ENCODE measurements around the gene WDR18.

The WDR18 gene

DNA sequence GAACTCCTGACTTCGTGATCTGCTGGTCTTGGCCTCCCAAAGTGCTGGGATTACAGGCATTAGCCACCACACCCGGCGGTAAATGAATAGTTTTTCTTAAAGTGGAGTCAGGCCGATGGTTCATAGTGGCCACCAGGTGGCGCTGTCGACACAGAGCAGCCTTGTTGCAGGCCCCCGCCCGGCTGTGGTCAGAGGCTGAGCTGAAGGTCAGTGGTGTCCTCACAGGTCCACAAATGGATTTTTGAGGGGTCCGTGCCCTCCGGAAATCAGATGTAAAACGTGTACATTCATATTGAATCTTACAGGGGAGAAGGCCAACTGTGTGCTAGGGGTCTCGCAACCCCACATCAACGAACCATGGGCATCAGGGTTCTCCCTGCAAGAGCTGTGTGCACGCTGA lies 13.4 kb upstream of the WDR18 start:
- H3K4me1 Mint-ChIP-seq: no peaks in the 10 kb centered on the region
- DNase-seq (ENCODE audit: low spot score in 2 of 2) (no peak), ATAC-seq (ENCODE audit: low read depth) (no peak)
- H3K27ac Mint-ChIP-seq: peak overlapping the region; percentile 63
- no peak overlapping the region for H3K4me3 Mint-ChIP-seq
- no peaks in the 10 kb centered on the region for H3K27me3 Mint-ChIP-seq
- H3K36me3 Mint-ChIP-seq: peaks cover 28% of the 10 kb centered on the region
- H3K9me3 Mint-ChIP-seq: peaks cover 4% of the 10 kb centered on the region

DNA sequence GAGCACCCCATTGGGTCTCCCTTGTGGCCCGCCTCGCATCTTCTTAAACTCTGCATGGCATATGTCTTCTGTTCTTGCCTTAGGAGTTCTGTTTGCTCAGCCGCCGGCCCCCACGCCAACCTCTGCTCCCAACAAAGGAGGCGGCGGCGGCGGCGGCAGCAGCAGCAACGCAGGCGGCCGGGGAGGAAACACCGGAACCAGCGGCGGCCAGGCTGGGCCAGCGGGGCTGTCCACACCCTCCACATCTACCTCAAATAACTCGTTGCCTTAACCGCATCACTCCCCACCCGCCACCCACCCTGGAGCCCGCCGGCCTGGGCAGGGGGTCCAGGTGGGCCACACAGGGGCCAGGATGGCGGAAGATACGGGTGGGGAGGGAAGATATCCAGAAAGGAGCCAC lies 12.3 kb upstream of the WDR18 start:
- H3K4me3 Mint-ChIP-seq: no peak overlapping the region
- peaks cover 21% of the 10 kb centered on the region for H3K36me3 Mint-ChIP-seq
- no peaks in the 10 kb centered on the region for H3K27me3 Mint-ChIP-seq
- no peaks in the 10 kb centered on the region for H3K4me1 Mint-ChIP-seq
- ATAC-seq (ENCODE audit: low read depth) (no peak), DNase-seq (ENCODE audit: low spot score in 2 of 2) (no peak)
- no peak overlapping the region for H3K27ac Mint-ChIP-seq
- H3K9me3 Mint-ChIP-seq: peaks cover 4% of the 10 kb centered on the region

DNA sequence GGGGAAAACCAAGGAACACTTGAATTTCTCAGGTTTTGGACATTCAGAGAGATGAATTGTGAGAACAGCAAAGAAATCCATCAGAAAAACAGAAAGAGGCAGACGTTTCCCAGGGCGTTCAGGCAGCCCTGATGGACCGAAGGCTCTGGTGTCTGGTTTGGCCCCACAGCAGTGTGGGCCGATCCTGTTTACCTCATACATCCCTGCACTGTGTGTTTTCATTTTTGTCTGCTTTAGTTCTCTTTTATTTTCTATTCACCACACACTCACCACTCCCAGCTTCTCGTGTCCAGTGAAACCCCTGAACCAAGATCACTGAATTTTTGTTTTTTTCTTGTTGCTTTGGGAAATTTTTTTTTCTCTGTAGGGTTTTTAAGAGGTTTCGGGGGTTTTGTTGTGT lies 11.9 kb upstream of the WDR18 start:
- Mint-ChIP-seq H3K27ac (no peak overlapping the region), H3K4me3 (no peak overlapping the region), H3K9me3 (peaks cover 4% of the 10 kb centered on the region), H3K4me1 (no peaks in the 10 kb centered on the region), H3K27me3 (no peaks in the 10 kb centered on the region), H3K36me3 (peaks cover 19% of the 10 kb centered on the region)
- ATAC-seq (ENCODE audit: low read depth) (no peak), DNase-seq (ENCODE audit: low spot score in 2 of 2) (no peak)

DNA sequence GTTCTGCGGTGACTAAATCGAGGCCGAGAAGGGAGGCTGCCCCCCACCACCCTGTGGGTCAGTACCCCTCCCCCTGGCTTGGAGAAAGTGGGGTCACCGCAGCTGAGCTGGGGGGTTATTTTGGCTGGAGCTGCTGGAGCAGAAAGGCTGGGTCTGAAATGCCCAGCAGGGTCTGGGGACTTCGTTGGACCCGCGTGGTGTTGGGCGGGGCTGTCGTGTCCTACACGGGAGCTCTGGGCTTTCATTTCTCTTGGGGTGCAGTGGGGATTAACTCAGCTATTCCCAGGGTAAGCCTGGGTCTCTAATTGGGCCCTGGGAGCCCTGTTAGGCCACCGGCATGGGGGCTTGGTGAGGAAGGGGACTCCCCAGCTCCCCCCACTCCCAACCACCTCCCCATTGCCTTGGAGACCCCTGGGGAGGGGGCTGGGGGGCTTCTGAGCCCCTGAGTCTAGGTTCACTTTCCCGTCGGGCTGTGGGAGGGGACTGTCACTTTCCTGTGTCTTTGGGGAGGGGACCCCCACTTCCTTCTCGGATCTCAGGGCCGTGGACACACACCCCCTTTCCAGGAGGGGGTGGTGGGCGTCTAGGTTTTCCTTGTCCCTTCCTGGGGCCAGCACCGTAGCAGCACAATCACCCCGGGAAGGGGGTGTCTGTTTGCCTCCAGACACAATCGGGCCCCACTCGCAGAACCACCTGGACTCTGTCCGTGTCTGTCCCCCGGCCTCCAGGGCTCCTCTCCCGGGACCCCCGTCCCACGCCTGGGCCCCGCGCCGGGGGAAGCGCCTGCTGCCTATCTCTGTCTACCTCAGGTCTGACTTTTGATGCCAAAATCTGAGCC lies 10.2 kb upstream of the WDR18 start:
- DNase-seq (ENCODE audit: low spot score in 2 of 2) (no peak), ATAC-seq (ENCODE audit: low read depth) (no peak)
- Mint-ChIP-seq H3K27ac (no peak overlapping the region), H3K36me3 (peaks cover 14% of the 10 kb centered on the region), H3K4me1 (no peaks in the 10 kb centered on the region), H3K9me3 (peaks cover 4% of the 10 kb centered on the region), H3K27me3 (no peaks in the 10 kb centered on the region), H3K4me3 (no peak overlapping the region)

DNA sequence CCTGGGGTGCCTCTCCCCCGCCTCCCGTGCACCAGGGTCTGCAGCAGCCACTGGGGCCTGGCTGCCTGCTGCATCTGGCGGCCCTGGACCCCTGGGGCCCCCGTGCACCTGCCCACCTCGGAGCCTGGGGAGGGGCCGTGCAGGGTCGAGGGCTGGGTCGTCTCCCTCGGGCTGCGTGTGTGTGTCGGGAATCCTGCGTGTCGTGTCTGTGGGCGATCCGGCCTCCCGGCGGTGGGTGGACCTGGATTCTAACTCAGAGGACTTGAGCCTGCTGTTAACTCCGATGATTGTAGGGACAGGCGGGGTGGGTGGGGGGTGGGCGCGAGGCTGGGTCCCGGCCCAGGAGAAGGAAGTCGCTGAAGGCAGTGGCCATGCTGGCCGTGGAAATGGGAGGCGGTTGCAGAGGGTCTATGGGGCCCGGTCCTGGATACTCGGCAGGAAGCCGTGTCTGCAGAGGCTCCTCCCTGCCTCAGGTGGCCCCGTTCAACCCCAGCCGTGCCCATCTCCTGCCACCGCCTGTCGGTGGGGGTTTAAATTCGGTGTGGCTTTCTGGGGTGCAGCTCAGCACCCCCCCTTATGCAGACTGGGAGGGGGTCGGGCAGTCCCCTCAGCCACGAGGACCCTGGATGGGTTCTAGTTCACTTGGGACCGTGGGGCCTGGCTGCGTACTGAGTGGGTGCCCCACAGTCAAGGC lies 9.4 kb upstream of the WDR18 start:
- H3K27ac Mint-ChIP-seq: no peak overlapping the region
- peaks cover 14% of the 10 kb centered on the region for H3K36me3 Mint-ChIP-seq
- DNase-seq (ENCODE audit: low spot score in 2 of 2) (no peak), ATAC-seq (ENCODE audit: low read depth) (no peak)
- H3K4me1 Mint-ChIP-seq: no peaks in the 10 kb centered on the region
- H3K27me3 Mint-ChIP-seq: no peaks in the 10 kb centered on the region
- no peak overlapping the region for H3K4me3 Mint-ChIP-seq
- H3K9me3 Mint-ChIP-seq: peaks cover 4% of the 10 kb centered on the region

DNA sequence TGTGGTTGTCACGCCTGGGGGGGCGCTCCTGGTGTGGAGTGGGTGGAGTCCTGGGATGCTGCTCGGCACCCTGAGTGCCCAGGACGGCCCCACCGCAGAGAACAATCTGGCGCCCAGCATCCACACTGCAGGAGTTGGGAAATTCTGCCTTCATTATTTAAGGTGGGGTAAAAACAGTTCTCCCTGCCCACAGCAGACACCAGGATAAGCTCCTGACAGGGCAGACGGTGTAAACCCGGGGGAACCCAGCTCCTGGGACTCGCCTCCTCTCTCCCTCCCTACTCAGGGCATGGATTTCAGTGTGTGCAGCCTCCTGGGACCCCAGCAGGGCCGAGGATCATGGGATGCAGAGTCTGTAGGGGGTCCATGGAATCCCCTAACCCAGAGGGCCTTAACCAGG lies 7.7 kb upstream of the WDR18 start:
- ATAC-seq (ENCODE audit: low read depth) (no peak), DNase-seq (ENCODE audit: low spot score in 2 of 2) (no peak)
- H3K4me3 Mint-ChIP-seq: no peak overlapping the region
- no peak overlapping the region for H3K27ac Mint-ChIP-seq
- H3K9me3 Mint-ChIP-seq: no peaks in the 10 kb centered on the region
- H3K27me3 Mint-ChIP-seq: no peaks in the 10 kb centered on the region
- no peaks in the 10 kb centered on the region for H3K4me1 Mint-ChIP-seq
- H3K36me3 Mint-ChIP-seq: peaks cover 6% of the 10 kb centered on the region

DNA sequence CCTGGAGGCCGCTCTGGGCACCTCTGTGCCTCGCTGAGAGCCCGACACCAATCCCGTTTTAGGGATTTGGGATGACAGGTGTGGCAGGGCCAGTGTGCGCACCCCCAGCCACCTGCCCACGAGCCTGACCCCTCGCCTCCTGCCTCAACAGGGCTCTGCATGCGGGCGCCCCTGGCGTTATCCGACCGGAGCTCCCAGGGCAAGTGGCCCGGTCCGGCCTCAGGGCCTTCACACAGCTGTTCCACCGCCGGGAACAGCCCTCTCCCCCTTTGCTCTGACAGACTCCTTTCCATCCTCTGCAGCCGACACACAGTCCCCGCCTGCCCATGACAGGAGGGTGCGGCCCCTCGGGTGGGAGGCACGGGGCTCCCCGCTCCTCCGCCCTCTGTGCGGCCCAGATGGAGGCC lies 7.1 kb upstream of the WDR18 start:
- no peak overlapping the region for H3K27ac Mint-ChIP-seq
- no peak for ATAC-seq (ENCODE audit: low read depth)
- no peaks in the 10 kb centered on the region for H3K4me1 Mint-ChIP-seq
- no peaks in the 10 kb centered on the region for H3K9me3 Mint-ChIP-seq
- peaks cover 5% of the 10 kb centered on the region for H3K36me3 Mint-ChIP-seq
- H3K27me3 Mint-ChIP-seq: no peaks in the 10 kb centered on the region
- H3K4me3 Mint-ChIP-seq: no peak overlapping the region
- DNase-seq (ENCODE audit: low spot score in 2 of 2): no peak

DNA sequence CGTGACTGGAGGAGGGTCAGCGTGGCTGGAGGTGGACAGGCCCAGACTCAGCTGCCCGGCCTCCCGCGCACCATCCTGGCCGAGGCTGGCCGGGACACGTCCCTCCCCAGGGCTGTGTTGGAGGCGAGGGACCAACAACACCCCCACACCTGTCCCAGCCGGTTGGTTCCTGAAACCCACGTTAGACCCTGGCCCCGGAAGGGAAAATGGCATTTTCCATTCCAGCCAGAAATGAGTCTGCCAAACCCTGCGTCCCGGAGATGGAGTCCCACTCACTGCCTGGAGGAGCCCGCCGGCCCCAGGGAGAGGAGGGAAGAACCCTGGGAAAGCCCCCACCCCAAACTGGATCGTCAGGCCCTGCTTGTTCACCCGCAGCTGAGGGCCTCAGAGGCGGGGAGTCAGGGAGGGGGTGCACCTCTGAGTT lies 4.8 kb upstream of the WDR18 start:
- Mint-ChIP-seq H3K27ac (no peak overlapping the region), H3K9me3 (no peaks in the 10 kb centered on the region), H3K27me3 (no peaks in the 10 kb centered on the region), H3K4me1 (peaks cover 2% of the 10 kb centered on the region), H3K36me3 (no peaks in the 10 kb centered on the region), H3K4me3 (no peak overlapping the region)
- ATAC-seq (ENCODE audit: low read depth) (no peak), DNase-seq (ENCODE audit: low spot score in 2 of 2) (no peak)

DNA sequence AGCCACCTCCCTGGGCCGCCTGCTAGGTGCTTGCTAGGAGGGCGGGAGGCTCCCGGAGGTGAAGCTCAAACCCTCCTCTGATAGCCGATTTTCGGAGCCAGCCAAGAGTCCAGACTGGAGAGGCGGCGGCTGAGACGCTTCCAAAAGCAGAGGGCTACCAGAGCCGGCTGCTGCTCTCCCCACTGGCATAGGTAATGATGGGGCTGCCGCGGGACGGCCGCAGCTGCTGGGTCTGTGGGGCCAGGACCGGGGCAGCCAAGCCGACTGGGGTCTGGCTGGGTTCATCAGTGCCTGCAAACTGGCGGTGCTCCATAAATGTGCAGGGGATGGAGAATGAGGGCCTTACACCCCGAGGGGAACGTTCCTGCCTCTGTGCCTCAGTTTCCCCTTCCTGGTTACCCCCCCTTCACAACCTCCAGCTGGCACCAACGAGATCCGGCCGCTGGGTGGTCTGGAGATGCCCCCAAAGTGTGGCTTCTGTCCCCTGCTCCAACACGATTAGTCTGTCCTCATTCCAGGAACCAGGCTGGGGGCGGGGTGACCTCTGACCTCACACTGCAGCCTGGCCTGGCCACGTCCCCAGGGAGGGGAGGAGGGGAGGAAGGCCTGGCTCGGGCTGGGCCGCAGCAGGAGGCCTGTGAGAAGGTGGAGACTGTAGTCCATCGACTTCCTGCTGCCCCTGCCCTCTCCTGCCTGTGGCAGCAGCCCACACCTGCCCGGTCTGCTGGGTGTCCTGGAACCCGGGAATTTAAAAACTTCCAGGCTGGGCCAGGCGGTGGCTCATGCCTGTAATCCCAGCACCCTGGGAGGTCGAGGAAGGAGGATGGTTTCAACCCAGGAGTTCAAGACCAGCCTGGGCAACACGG lies 3.8 kb upstream of the WDR18 start:
- no peak for ATAC-seq (ENCODE audit: low read depth)
- Mint-ChIP-seq H3K27me3 (no peaks in the 10 kb centered on the region), H3K9me3 (no peaks in the 10 kb centered on the region), H3K27ac (no peak overlapping the region), H3K4me1 (peaks cover 9% of the 10 kb centered on the region), H3K4me3 (no peak overlapping the region), H3K36me3 (no peaks in the 10 kb centered on the region)
- DNase-seq (ENCODE audit: low spot score in 2 of 2): no peak

DNA sequence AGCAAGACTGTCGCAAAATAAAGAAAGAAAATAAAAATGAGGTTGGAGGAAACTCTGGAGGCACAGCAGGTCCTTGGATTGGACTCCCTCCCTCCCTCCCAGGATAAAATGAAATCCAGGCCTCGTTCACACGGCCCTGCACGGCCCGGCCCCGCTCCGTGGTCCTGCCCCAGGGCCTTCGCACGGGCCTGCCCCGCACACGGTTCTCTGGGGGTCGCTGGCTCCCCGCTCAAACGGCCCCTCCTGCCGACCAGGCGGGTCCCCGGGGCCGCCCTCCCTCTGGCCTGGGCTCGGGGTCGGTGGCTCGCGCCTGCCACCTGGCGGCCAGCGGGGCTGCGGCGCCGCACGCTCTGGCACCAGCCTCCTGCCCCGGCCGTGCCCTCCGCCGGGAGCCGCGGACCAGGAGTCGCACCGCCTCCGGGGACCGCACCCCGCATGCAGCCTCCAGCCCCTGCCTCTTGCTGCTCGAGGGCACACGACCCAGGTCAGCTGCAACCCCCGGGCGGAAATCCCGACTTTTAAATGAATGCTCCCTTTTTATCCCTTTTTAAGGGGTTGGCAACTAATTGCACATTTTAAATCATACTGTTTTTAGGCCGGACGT lies 1.5 kb upstream of the WDR18 start:
- Mint-ChIP-seq H3K27ac (peak overlapping the region; percentile 75), H3K4me1 (peaks cover 16% of the 10 kb centered on the region), H3K36me3 (peaks cover 5% of the 10 kb centered on the region), H3K9me3 (no peaks in the 10 kb centered on the region), H3K4me3 (peak overlapping the region; percentile 44), H3K27me3 (no peaks in the 10 kb centered on the region)
- DNase-seq (ENCODE audit: low spot score in 2 of 2) (peak; percentile 82 to 93), ATAC-seq (ENCODE audit: low read depth) (peak; percentile 67)

DNA sequence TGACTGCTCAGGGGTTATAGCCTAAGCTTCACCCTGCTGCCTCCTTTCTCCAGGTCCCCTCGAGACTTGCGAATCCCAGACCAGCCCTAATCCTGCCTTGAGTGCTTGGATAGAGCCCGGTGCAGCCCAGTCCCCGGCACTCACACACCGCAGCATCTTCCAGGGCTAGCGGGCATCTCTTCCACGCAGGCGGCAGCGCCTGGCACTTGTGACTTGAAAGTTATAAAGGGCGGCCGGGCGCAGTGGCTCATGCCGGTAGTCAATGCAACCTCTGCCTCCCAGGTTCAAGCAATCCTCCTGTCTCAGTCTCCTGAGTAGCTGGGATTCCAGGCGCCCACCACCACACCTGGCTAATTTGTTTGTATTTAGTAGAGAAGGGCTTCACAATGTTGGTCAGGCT lies 1.9 kb downstream of the WDR18 start:
- H3K27ac Mint-ChIP-seq: no peak overlapping the region

DNA sequence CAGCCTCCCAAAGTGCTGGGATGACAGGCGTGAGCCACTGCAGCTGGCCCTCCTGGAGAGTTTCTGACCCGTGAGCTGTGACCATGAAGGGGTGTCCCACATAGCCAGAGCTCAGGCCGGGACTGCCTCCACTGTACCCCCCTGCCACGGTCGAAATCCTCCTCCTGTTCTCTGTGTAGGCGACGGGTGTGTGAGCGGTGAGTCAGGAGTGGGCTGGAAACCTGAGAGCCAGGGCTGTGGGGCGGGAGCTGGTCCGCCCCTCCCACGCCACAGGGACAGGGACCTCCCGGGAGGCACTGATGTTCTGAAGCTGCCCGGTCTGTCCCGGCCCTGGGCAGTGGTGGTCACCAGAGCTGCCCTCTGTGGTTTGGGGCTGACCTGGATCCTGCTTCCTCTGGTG lies 3.9 kb downstream of the WDR18 start:
- Mint-ChIP-seq H3K4me3 (no peak overlapping the region), H3K27me3 (no peaks in the 10 kb centered on the region), H3K4me1 (peaks cover 16% of the 10 kb centered on the region), H3K27ac (no peak overlapping the region), H3K36me3 (peaks cover 5% of the 10 kb centered on the region), H3K9me3 (no peaks in the 10 kb centered on the region)
- no peak for DNase-seq (ENCODE audit: low spot score in 2 of 2)
- ATAC-seq (ENCODE audit: low read depth): no peak

More for the DNA sequence above, 1.9 kb downstream of the WDR18 start:
- DNase-seq (ENCODE audit: low spot score in 2 of 2) (no peak), ATAC-seq (ENCODE audit: low read depth) (no peak)
- no peaks in the 10 kb centered on the region for H3K27me3 Mint-ChIP-seq
- H3K4me1 Mint-ChIP-seq: peaks cover 16% of the 10 kb centered on the region
- H3K9me3 Mint-ChIP-seq: no peaks in the 10 kb centered on the region
- H3K4me3 Mint-ChIP-seq: peak overlapping the region; percentile 96
- H3K36me3 Mint-ChIP-seq: peaks cover 5% of the 10 kb centered on the region

DNA sequence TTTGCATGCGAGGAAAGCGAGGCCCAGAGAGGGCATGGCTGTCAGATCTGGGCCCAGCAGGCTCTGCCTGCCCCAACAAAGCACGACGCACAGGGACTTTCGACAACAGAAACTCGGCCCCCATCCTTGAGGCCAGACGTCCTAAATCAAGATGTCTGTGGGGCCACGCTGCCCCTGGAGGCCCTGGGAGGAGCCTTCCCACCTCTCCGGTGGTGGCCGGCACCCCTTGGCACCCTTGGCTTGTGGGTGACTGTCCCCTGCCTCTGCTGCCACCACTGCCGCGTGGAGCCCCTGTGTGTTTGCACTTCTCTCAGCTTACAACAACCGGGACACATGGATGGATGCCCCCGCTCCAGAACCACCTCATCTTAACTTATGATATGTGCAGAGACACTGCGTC lies 4.4 kb downstream of the WDR18 start:
- Mint-ChIP-seq H3K27ac (no peak overlapping the region), H3K9me3 (no peaks in the 10 kb centered on the region), H3K4me3 (no peak overlapping the region), H3K27me3 (no peaks in the 10 kb centered on the region), H3K36me3 (peaks cover 5% of the 10 kb centered on the region), H3K4me1 (peaks cover 16% of the 10 kb centered on the region)
- ATAC-seq (ENCODE audit: low read depth) (no peak), DNase-seq (ENCODE audit: low spot score in 2 of 2) (no peak)

All from memory B cell (primary cell).